IPS-20b (cell line): ENCODE data around the gene NOD1.
"Not testable (repeated sequence)": the region's sequence is repeated elsewhere in the genome, so short reads cannot be mapped to it uniquely, and the experiment has no call there.

ENCODE experiments used
- H3K27ac ChIP-seq: one replicate; pipeline ENCODE4 v1.5.1; 2013; ENCODE audit warnings: low read length
- H3K27me3 ChIP-seq: 2 replicates; pipeline ENCODE4 v1.6.1; 2013; ENCODE audit warnings: mild to moderate bottlenecking, low read length, inconsistent platforms; ENCODE audit not compliant: insufficient read depth
- H3K36me3 ChIP-seq: 2 replicates; pipeline ENCODE4 v1.6.1; 2013; ENCODE audit warnings: low read depth, mild to moderate bottlenecking, inconsistent platforms, low read length, moderate library complexity; ENCODE audit not compliant: insufficient read depth
- H3K4me1 ChIP-seq: 2 replicates; pipeline ENCODE4 v1.6.1; 2013; ENCODE audit warnings: mild to moderate bottlenecking, control low read depth, inconsistent platforms, low read length, moderate library complexity; ENCODE audit not compliant: insufficient read depth
- H3K4me3 ChIP-seq: 2 replicates; pipeline ENCODE4 v1.5.1; 2013; ENCODE audit warnings: mild to moderate bottlenecking, low read length, inconsistent platforms
- H3K9ac ChIP-seq: 2 replicates; pipeline ENCODE4 v1.6.1; 2013; ENCODE audit warnings: low read depth, mild to moderate bottlenecking, inconsistent platforms, low read length, moderate library complexity
- H3K9me3 ChIP-seq: 2 replicates; pipeline ENCODE4 v1.6.1; 2013; ENCODE audit warnings: mild to moderate bottlenecking, low read depth, low read length, inconsistent platforms; ENCODE audit not compliant: insufficient read depth

The NOD1 gene

GRCh38 chr7:30406664-30407425 is 71.7 kb downstream of the NOD1 start:
- Histone ChIP-seq H3K9ac (no peak overlapping the region), H3K4me3 (no peak overlapping the region), H3K27me3 (no peaks in the 10 kb centered on the region), H3K4me1 (no peaks in the 10 kb centered on the region), H3K36me3 (no peaks in the 10 kb centered on the region), H3K27ac (no peak overlapping the region), H3K9me3 (no peaks in the 10 kb centered on the region)

DNA sequence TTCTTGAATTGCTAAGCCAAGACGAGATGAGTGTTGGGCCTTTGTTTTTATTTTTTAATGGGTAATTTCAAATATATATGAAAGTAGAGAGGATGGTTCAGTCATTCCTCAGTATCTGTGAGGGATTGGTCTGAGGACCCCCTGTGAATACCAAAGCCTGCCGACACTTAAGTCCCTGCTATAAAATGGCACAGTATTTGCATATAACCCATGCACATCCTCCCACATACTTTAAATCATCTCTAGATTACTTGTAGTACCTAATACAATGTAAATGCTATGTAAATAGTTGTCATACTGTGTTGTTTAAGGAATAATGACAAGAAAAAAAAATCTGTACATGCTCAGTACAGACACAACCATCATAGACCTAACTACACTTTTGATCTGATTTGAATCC is 73.4 kb downstream of the NOD1 start:
- H3K4me1 ChIP-seq = no peaks in the 10 kb centered on the region
- no peak overlapping the region for H3K27ac ChIP-seq
- H3K9ac ChIP-seq = no peak overlapping the region
- no peaks in the 10 kb centered on the region for H3K9me3 ChIP-seq
- H3K4me3 ChIP-seq = no peak overlapping the region
- H3K36me3 ChIP-seq = no peaks in the 10 kb centered on the region
- H3K27me3 ChIP-seq = no peaks in the 10 kb centered on the region

- H3K27ac ChIP-seq = no peak overlapping the region
- no peaks in the 10 kb centered on the region for H3K36me3 ChIP-seq
- H3K9ac ChIP-seq = no peak overlapping the region
- H3K27me3 ChIP-seq = no peaks in the 10 kb centered on the region
- no peak overlapping the region for H3K4me3 ChIP-seq
- no peaks in the 10 kb centered on the region for H3K9me3 ChIP-seq
- no peaks in the 10 kb centered on the region for H3K4me1 ChIP-seq
Measured at GRCh38 chr7:30403477-30403876, 75.1 kb downstream of the NOD1 start.

- Histone ChIP-seq H3K4me3 (no peak overlapping the region), H3K27ac (no peak overlapping the region), H3K4me1 (peaks cover 4% of the 10 kb centered on the region; the same call in 1 of the 2 replicates), H3K36me3 (no peaks in the 10 kb centered on the region), H3K27me3 (no peaks in the 10 kb centered on the region), H3K9me3 (no peaks in the 10 kb centered on the region), H3K9ac (no peak overlapping the region)
Measured at GRCh38 chr7:30396389-30396788, 82.2 kb downstream of the NOD1 start.

GRCh38 chr7:30395676-30396075 is 82.9 kb downstream of the NOD1 start:
- Histone ChIP-seq H3K4me1 (peaks cover 12% of the 10 kb centered on the region; the same call in 1 of the 2 replicates), H3K9ac (no peak overlapping the region), H3K27me3 (no peaks in the 10 kb centered on the region), H3K27ac (no peak overlapping the region), H3K4me3 (no peak overlapping the region), H3K9me3 (no peaks in the 10 kb centered on the region), H3K36me3 (no peaks in the 10 kb centered on the region)

GRCh38 chr7:30391806-30392205 is 86.8 kb downstream of the NOD1 start:
- Histone ChIP-seq H3K36me3 (no peaks in the 10 kb centered on the region), H3K27ac (no peak overlapping the region), H3K4me1 (peaks cover 16% of the 10 kb centered on the region; the same call in 1 of the 2 replicates), H3K9ac (no peak overlapping the region), H3K9me3 (no peaks in the 10 kb centered on the region), H3K27me3 (no peaks in the 10 kb centered on the region), H3K4me3 (no peak overlapping the region)

DNA sequence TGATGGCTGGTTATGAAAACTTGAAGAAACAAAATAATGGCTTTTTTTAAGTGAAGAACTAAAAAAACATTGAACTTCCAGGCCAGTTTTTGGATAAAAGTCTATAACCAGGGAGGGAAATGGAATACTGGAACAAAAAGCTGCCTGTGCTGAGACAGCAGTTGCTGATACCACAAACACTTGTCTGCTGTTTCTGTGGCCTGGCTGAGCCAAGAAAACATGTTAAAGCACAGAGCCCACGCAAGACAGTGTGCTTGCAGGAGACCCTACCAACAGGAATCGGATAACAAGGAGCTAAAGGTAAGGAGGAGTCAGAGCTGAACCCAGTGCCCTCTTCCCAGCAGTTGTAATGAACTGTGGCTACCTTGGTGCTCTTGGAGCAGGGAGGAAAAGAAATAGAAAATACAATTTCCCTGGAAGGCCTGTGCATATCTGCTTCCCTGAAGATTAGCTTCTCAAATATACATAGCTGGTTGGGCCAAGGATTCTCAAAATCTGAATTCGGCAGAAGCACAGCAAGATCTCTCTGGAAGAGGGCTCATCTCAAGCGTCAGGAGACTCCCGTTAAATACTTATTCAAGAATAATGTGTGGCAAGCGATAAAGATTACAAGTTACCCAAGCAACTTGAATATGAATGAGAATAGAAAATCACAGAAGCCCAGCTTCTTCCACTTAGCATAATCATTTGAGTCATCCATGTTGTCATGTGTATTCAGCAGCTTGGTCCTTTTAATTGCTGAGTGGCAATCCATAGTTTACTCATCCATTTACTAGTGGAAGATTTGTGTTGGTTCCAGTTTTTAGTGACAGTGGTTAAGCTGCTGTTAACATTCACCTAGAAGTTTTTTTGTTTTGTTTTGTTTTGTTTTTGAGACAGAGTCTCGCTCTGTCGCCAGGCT is 87.6 kb downstream of the NOD1 start:
- Histone ChIP-seq H3K36me3 (no peaks in the 10 kb centered on the region), H3K9me3 (no peaks in the 10 kb centered on the region), H3K27ac (no peak overlapping the region), H3K9ac (no peak overlapping the region), H3K27me3 (no peaks in the 10 kb centered on the region), H3K4me3 (0 out of 2 replicates have a peak overlapping the region, but pooled peaks have one; percentile 10), H3K4me1 (peaks cover 16% of the 10 kb centered on the region; the same call in 1 of the 2 replicates)

- no peaks in the 10 kb centered on the region for H3K9me3 ChIP-seq
- H3K9ac ChIP-seq = no peak overlapping the region
- no peak overlapping the region for H3K27ac ChIP-seq
- peaks cover 12% of the 10 kb centered on the region; the same call in 1 of the 2 replicates for H3K4me1 ChIP-seq
- no peaks in the 10 kb centered on the region for H3K27me3 ChIP-seq
- no peaks in the 10 kb centered on the region for H3K36me3 ChIP-seq
- H3K4me3 ChIP-seq = no peak overlapping the region
Measured at GRCh38 chr7:30389791-30390190, 88.8 kb downstream of the NOD1 start.

GRCh38 chr7:30382607-30383006 is 96.0 kb downstream of the NOD1 start:
- Histone ChIP-seq H3K4me1 (no peaks in the 10 kb centered on the region), H3K27me3 (no peaks in the 10 kb centered on the region), H3K9ac (no peak overlapping the region), H3K9me3 (no peaks in the 10 kb centered on the region), H3K36me3 (no peaks in the 10 kb centered on the region), H3K4me3 (no peak overlapping the region), H3K27ac (no peak overlapping the region)

GRCh38 chr7:30380824-30381223 is 97.8 kb downstream of the NOD1 start:
- H3K36me3 ChIP-seq, H3K27me3 ChIP-seq, H3K9ac ChIP-seq, H3K9me3 ChIP-seq, H3K4me3 ChIP-seq, H3K27ac ChIP-seq, H3K4me1 ChIP-seq: not testable (repeated sequence)

DNA sequence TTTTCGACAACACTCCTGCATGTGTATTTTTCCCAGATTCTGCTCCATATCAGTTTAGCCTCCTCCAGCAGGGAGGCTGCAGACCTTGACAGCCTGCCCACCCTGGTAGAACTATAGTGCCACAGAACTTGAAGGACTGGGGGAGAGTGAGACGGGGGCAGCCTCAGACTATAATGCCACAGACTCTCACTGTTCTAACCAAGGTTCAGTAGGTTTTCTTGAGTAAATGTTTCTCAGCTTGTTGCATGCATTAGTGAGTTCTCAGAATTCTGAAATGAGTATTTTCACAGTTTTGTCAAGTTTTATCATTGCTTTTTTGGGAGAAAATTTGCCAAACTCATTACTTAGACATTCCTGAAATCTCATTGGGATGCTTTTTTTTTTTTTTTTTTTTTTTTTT is 98.3 kb downstream of the NOD1 start:
- no peaks in the 10 kb centered on the region for H3K27me3 ChIP-seq
- no peaks in the 10 kb centered on the region for H3K9me3 ChIP-seq
- no peaks in the 10 kb centered on the region for H3K4me1 ChIP-seq
- H3K36me3 ChIP-seq = no peaks in the 10 kb centered on the region
- H3K9ac ChIP-seq = no peak overlapping the region
- H3K4me3 ChIP-seq = no peak overlapping the region
- H3K27ac ChIP-seq = no peak overlapping the region

DNA sequence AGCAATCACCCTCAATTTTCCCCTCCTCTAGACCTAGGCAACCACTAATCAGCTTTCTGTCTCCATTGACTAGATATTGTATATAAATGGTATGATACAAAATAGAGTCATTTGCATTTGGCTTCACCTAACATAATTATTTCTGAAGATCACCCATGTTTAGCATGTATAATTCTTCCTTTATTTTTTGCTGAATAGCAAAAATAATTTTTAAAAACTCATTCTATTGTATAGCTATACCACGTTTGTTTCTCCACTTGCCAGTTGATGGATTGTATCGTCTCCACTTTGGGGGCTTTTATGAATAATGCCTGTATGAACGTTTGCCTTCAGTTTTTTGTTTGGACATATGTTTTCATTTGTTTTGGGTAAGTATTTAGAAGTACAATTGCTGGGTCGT is 98.8 kb downstream of the NOD1 start:
- Histone ChIP-seq H3K9ac (no peak overlapping the region), H3K36me3 (no peaks in the 10 kb centered on the region), H3K9me3 (no peaks in the 10 kb centered on the region), H3K4me3 (no peak overlapping the region), H3K4me1 (no peaks in the 10 kb centered on the region), H3K27me3 (no peaks in the 10 kb centered on the region), H3K27ac (no peak overlapping the region)
